A549 (cell line): ENCODE measurements around the gene MTCL1. TPM values are rescaled to one million over a fixed set of nuclear protein-coding genes. Genes with fewer than 3 reads are reported as not detected.
A peak's percentile ranks its signal among the peaks of the same experiment; 100 is the strongest.

Experiments used
- ATAC-seq, 2 experiments: fragments of 200-7000 bp in 1 of 2; fragments of >200 bp in 1 of 2; cut with Nextera tagmentation in 1 of 2; cut with Tn5 transposase in 1 of 2; 3 replicates each; pipeline versions ENCODE4 v1.8.0 to v1.9.1; 2018 to 2020; ENCODE audit warnings: mild to moderate bottlenecking in 1 of 2, moderate library complexity in 1 of 2
- CTCF ChIA-PET: fragments of 300-600 bp; sonication (Branson Sonifier 250); formaldehyde crosslinking; extraction: SDS; loops from one replicate; lab custom pipeline; 2021; ENCODE audit warnings: antibody characterized with exemption, inconsistent platforms; lab: Yijun Ruan, JAX
- POLR2A ChIA-PET: fragments of 350-600 bp; formaldehyde crosslinking; extraction: SDS; loops from one replicate; lab custom pipeline; 2021; ENCODE audit warnings: antibody characterized with exemption, inconsistent platforms; lab: Yijun Ruan, JAX
- DNase-seq, 2 experiments: peaks; one replicate each; pipeline versions ENCODE4 v3.0.0 to v3.0.0-alpha.2; 2011 to 2016; ENCODE audit warnings: low read depth in 1 of 2, low spot score in 1 of 2
- FAIRE-seq: peaks from 2 replicates; lab custom pipeline; 2011; peaks lifted over from hg19 to GRCh38; lab: Jason Lieb, UNC
- H3K27ac ChIP-seq, 2 experiments: fragments of >200 bp; sonication (Bioruptor Twin); formaldehyde crosslinking; 3 replicates each; pipeline ENCODE4 v1.5.1; 2016 to 2017
- H3K4me1 ChIP-seq: fragments of >200 bp; sonication (Bioruptor Twin); formaldehyde crosslinking; 3 replicates; pipeline ENCODE4 v1.6.1; 2016
- H3K4me2 ChIP-seq: fragments of >200 bp; sonication (Bioruptor Twin); formaldehyde crosslinking; 3 replicates; pipeline ENCODE4 v1.6.1; 2016
- H3K4me3 ChIP-seq: fragments of >200 bp; sonication (Bioruptor Twin); formaldehyde crosslinking; 3 replicates; pipeline ENCODE4 v1.5.1; 2016
- H3K9me3 ChIP-seq: fragments of >200 bp; sonication (Bioruptor Twin); formaldehyde crosslinking; 3 replicates; pipeline ENCODE4 v1.6.1; 2016
- CBX2 ChIP-seq: fragments of 200-600 bp; sonication (generic); IDR thresholded peaks from 2 replicates; pipeline ENCODE4 v1.6.1; 2016; ENCODE audit warnings: low read depth, mild to moderate bottlenecking, borderline replicate concordance
- CHD4 ChIP-seq: fragments of 200-600 bp; sonication (generic); IDR thresholded peaks from 2 replicates; pipeline ENCODE4 v1.6.1; 2016; ENCODE audit warnings: antibody characterized with exemption, mild to moderate bottlenecking, borderline replicate concordance
- EHMT2 ChIP-seq: fragments of 200-600 bp; sonication (generic); IDR thresholded peaks from 2 replicates; pipeline ENCODE4 v1.6.1; 2016; ENCODE audit warnings: antibody characterized with exemption, low read depth, mild to moderate bottlenecking, moderate library complexity
- HOXB13 ChIP-seq: fragments of 250-450 bp; sonication (Bioruptor Pico); IDR thresholded peaks from 2 replicates; pipeline ENCODE4 v1.5.0; 2020; ENCODE audit warnings: low read depth, mild to moderate bottlenecking, moderate library complexity
- JUN ChIP-seq, 2 experiments: fragments of >200 bp; sonication (Bioruptor Twin); formaldehyde crosslinking; IDR thresholded peaks; 2 replicates in 1 of 2; 3 replicates in 1 of 2; pipeline ENCODE4 v1.6.1; 2016 to 2017
- KDM1A ChIP-seq: fragments of 200-600 bp; sonication (generic); IDR thresholded peaks from 2 replicates; pipeline ENCODE4 v1.6.1; 2016; ENCODE audit warnings: low read depth, mild to moderate bottlenecking
- MAFK ChIP-seq: fragments of 450-650 bp; IDR thresholded peaks from 2 replicates; pipeline ENCODE4 v1.6.1; 2014; ENCODE audit not compliant: partially characterized antibody
- NFE2L2 ChIP-seq: fragments of 150-350 bp; conservative IDR thresholded peaks from 2 replicates; pipeline ENCODE4 v1.6.1; 2014; ENCODE audit warnings: low read length
- POLR2AphosphoS2 ChIP-seq: conservative IDR thresholded peaks from 2 replicates; pipeline ENCODE4 v1.6.1; 2012; ENCODE audit warnings: low read length, improper control_type of control experiment, inconsistent platforms
- RCOR1 ChIP-seq: fragments of 150-350 bp; IDR thresholded peaks from 2 replicates; pipeline ENCODE4 v1.6.1; 2014; ENCODE audit warnings: antibody characterized with exemption, low read length, low read depth
- RNF2 ChIP-seq: fragments of 200-600 bp; sonication (generic); IDR thresholded peaks from 2 replicates; pipeline ENCODE4 v1.6.1; 2016; ENCODE audit warnings: low read depth, mild to moderate bottlenecking, antibody characterized with exemption, moderate library complexity, borderline replicate concordance
- SMC3 ChIP-seq: fragments of >200 bp; sonication (Bioruptor Twin); formaldehyde crosslinking; IDR thresholded peaks from 3 replicates; pipeline ENCODE4 v1.6.1; 2018; ENCODE audit warnings: inconsistent platforms
- SREBF2 ChIP-seq: fragments of 450-650 bp; IDR thresholded peaks from 2 replicates; pipeline ENCODE4 v1.6.1; 2014; ENCODE audit warnings: mild to moderate bottlenecking, moderate library complexity
- TP53 ChIP-seq: fragments of 250-450 bp; sonication (Bioruptor Pico); IDR thresholded peaks from 2 replicates; pipeline ENCODE4 v1.5.0; 2021; ENCODE audit warnings: mild to moderate bottlenecking, moderate library complexity
- ZFP36 ChIP-seq: fragments of 450-650 bp; IDR thresholded peaks from 2 replicates; pipeline ENCODE4 v1.6.1; 2014; ENCODE audit warnings: borderline replicate concordance; ENCODE audit not compliant: partially characterized antibody
- ZNF302 ChIP-seq: fragments of 250-450 bp; sonication (Bioruptor Pico); IDR thresholded peaks from 2 replicates; pipeline ENCODE4 v1.9.0; 2021; ENCODE audit warnings: inconsistent platforms, mild to moderate bottlenecking, moderate library complexity
- WGBS: methylation state at CpG from one replicate; pipeline ENCODE4 v1.1.6; 2017; ENCODE audit errors: missing lambda C conversion rate; 5-methylcytosine and 5-hydroxymethylcytosine counted together
- polyA plus RNA-seq, 4 experiments: library from polyadenylated mRNA; depleted of rRNA in 3 of 4; stranded (reverse); fragments of >200 nt; fragmentation: RNase III in 1 of 4; extraction: RNeasy Plus Mini Kit Qiagen cat#74134 plus additional on column Dnase treatment in 1 of 4; gene quantifications; 2 replicates in 3 of 4; 3 replicates in 1 of 4; pipeline ENCODE4 v1.2.3, GENCODE V29; 2011 to 2017
- TF ChIP-seq, protein P1 (sequence below): fragments of >200 bp; sonication (Bioruptor Twin); formaldehyde crosslinking; IDR thresholded peaks from 3 replicates; pipeline ENCODE4 v1.5.1; 2016
- TF ChIP-seq, protein P2 (sequence below): fragments of 200-600 bp; sonication (generic); IDR thresholded peaks from 2 replicates; pipeline ENCODE4 v1.6.1; 2016; ENCODE audit warnings: antibody characterized with exemption, mild to moderate bottlenecking, moderate library complexity
- TF ChIP-seq, protein P3 (sequence below): fragments of 450-650 bp; IDR thresholded peaks from 2 replicates; pipeline ENCODE4 v1.6.1; 2014; ENCODE audit warnings: antibody characterized with exemption
- TF ChIP-seq, protein P4 (sequence below): IDR thresholded peaks from 2 replicates; pipeline ENCODE4 v1.6.1; 2012; ENCODE audit warnings: low read depth, borderline replicate concordance
- TF ChIP-seq, protein P5 (sequence below): IDR thresholded peaks from 2 replicates; pipeline ENCODE4 v1.6.1; 2012

MTCL1 gene
- polyA plus RNA-seq, 2 of the 4 experiments (the other 2 are of a cell fraction) = 44.4 to 49.6 TPM

DNA sequence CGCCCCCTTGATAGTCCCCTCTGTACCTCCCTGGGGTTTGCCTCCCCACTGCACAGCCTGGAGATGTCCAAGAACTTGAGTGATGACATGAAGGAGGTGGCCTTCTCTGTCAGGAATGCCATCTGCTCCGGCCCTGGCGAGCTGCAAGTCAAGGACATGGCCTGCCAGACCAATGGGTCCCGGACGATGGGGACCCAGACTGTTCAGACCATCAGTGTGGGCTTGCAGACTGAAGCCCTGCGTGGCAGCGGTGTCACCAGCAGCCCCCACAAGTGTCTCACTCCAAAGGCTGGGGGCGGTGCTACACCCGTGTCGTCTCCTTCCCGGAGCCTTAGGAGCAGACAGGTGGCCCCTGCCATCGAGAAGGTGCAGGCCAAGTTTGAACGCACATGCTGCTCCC lies 119.9 kb downstream of the MTCL1 start:
- ATAC-seq = no peak
- 100% methylated on average over 3 of the region's 13 CpGs for WGBS
- POLR2A ChIA-PET = no interaction called here
- no peak overlapping the region for H3K4me2 ChIP-seq
- TF ChIP-seq ZNF302 (CRISPR knock-in tag) (no peak), RNF2 (no peak), HOXB13 (CRISPR knock-in tag) (no peak)
- TF ChIP-seq, all 56 proteins: peak for 0
- CTCF ChIA-PET = interaction anchor here (2.1 kb wide), 1 partner anchor 9 kb away, joined by 5 read pairs; no protein-coding TSS in a partner anchor
- H3K4me1 ChIP-seq = peaks cover 17% of the 10 kb centered on the region; the same call in 2 of the 3 replicates
- no peaks in the 10 kb centered on the region for H3K9me3 ChIP-seq
- FAIRE-seq (no peak), DNase-seq (no peak)
- H3K27ac ChIP-seq = 0 out of 6 replicates have a peak overlapping the region, but pooled peaks of 1 of the 2 experiments have one; percentile 21
- no peak overlapping the region for H3K4me3 ChIP-seq

DNA sequence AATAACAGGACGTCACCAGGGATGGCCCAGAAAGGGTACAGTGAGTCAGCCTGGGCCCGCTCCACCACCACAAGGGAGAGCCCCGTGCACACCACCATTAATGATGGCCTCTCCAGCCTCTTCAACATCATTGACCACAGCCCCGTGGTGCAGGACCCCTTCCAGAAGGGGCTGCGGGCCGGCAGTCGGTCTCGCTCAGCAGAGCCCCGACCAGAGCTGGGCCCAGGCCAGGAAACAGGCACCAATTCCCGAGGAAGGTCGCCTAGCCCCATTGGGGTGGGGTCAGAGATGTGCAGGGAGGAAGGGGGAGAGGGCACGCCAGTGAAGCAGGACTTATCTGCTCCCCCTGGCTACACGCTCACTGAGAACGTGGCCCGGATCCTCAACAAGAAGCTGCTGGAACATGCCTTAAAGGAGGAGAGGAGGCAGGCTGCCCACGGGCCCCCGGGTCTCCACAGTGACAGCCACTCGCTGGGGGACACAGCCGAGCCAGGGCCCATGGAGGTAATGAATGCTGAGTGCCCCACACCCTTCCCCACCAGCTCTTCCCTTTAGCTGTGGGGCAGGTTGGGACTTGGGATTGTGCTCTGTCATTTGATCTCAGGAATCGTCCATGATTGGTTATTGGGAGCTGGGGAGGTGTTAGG lies 120.5 kb downstream of the MTCL1 start:
- DNase-seq (no peak), ATAC-seq (no peak), FAIRE-seq (no peak)
- WGBS = 76% methylated on average over 8 of the region's 20 CpGs
- Histone ChIP-seq H3K9me3 (no peaks in the 10 kb centered on the region), H3K4me1 (peaks cover 12% of the 10 kb centered on the region; the same call in 2 of the 3 replicates), H3K27ac (peak overlapping the region in 1 of 2 experiments; percentile 35; a peak in 1 of 6 replicates), H3K4me2 (no peak overlapping the region), H3K4me3 (no peak overlapping the region)
- CTCF ChIA-PET = interaction anchor here (1.0 to 2.1 kb wide), 3 partner anchors 9 to 162 kb away, joined by 3 to 5 read pairs (median 5); no protein-coding TSS in a partner anchor
- POLR2A ChIA-PET = no interaction called here
- no peak for TF ChIP-seq NFE2L2
- TF ChIP-seq MAFK = no peak
- no peak for TF ChIP-seq POLR2AphosphoS2
- TF ChIP-seq, protein P1, sequence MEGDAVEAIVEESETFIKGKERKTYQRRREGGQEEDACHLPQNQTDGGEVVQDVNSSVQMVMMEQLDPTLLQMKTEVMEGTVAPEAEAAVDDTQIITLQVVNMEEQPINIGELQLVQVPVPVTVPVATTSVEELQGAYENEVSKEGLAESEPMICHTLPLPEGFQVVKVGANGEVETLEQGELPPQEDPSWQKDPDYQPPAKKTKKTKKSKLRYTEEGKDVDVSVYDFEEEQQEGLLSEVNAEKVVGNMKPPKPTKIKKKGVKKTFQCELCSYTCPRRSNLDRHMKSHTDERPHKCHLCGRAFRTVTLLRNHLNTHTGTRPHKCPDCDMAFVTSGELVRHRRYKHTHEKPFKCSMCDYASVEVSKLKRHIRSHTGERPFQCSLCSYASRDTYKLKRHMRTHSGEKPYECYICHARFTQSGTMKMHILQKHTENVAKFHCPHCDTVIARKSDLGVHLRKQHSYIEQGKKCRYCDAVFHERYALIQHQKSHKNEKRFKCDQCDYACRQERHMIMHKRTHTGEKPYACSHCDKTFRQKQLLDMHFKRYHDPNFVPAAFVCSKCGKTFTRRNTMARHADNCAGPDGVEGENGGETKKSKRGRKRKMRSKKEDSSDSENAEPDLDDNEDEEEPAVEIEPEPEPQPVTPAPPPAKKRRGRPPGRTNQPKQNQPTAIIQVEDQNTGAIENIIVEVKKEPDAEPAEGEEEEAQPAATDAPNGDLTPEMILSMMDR = no peak
- TF ChIP-seq JUN (IDR thresholded peaks at IDR 0.05) = 0 out of 5 replicates have a peak, but pooled peaks of 1 of the 2 experiments have one; percentile 8

DNA sequence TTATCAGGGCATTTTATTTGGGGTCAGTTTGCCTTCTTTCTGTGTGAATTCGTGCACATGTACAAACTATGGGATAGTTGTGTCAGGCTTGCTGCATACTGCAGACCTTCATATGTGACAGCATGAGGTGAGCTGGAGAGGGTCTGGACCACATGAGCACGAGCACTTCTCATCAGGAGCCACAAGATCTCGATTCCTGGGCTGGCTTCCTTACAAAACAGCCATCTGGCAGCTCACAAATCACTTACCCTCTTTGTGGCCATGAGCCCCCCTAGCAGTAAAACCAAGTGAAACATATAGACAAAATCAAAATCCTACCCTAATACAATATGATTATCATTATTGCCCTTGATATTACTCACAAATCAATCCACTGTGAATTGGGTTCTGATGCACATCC lies 121.2 kb downstream of the MTCL1 start:
- FAIRE-seq = no peak
- TF ChIP-seq, protein P2, sequence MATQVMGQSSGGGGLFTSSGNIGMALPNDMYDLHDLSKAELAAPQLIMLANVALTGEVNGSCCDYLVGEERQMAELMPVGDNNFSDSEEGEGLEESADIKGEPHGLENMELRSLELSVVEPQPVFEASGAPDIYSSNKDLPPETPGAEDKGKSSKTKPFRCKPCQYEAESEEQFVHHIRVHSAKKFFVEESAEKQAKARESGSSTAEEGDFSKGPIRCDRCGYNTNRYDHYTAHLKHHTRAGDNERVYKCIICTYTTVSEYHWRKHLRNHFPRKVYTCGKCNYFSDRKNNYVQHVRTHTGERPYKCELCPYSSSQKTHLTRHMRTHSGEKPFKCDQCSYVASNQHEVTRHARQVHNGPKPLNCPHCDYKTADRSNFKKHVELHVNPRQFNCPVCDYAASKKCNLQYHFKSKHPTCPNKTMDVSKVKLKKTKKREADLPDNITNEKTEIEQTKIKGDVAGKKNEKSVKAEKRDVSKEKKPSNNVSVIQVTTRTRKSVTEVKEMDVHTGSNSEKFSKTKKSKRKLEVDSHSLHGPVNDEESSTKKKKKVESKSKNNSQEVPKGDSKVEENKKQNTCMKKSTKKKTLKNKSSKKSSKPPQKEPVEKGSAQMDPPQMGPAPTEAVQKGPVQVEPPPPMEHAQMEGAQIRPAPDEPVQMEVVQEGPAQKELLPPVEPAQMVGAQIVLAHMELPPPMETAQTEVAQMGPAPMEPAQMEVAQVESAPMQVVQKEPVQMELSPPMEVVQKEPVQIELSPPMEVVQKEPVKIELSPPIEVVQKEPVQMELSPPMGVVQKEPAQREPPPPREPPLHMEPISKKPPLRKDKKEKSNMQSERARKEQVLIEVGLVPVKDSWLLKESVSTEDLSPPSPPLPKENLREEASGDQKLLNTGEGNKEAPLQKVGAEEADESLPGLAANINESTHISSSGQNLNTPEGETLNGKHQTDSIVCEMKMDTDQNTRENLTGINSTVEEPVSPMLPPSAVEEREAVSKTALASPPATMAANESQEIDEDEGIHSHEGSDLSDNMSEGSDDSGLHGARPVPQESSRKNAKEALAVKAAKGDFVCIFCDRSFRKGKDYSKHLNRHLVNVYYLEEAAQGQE = no peak
- TF ChIP-seq TP53 (CRISPR knock-in tag) = no peak
- no peak for TF ChIP-seq RCOR1
- no peak for TF ChIP-seq EHMT2
- TF ChIP-seq CHD4 = no peak
- TF ChIP-seq SREBF2 = no peak
- TF ChIP-seq, protein P3, sequence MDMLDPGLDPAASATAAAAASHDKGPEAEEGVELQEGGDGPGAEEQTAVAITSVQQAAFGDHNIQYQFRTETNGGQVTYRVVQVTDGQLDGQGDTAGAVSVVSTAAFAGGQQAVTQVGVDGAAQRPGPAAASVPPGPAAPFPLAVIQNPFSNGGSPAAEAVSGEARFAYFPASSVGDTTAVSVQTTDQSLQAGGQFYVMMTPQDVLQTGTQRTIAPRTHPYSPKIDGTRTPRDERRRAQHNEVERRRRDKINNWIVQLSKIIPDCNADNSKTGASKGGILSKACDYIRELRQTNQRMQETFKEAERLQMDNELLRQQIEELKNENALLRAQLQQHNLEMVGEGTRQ = no peak
- TF ChIP-seq, protein P4, sequence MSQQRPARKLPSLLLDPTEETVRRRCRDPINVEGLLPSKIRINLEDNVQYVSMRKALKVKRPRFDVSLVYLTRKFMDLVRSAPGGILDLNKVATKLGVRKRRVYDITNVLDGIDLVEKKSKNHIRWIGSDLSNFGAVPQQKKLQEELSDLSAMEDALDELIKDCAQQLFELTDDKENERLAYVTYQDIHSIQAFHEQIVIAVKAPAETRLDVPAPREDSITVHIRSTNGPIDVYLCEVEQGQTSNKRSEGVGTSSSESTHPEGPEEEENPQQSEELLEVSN = no peak
- TF ChIP-seq, protein P5, sequence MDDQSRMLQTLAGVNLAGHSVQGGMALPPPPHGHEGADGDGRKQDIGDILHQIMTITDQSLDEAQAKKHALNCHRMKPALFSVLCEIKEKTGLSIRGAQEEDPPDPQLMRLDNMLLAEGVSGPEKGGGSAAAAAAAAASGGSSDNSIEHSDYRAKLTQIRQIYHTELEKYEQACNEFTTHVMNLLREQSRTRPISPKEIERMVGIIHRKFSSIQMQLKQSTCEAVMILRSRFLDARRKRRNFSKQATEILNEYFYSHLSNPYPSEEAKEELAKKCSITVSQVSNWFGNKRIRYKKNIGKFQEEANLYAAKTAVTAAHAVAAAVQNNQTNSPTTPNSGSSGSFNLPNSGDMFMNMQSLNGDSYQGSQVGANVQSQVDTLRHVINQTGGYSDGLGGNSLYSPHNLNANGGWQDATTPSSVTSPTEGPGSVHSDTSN = no peak
- TF ChIP-seq ZFP36 = no peak
- no peak for TF ChIP-seq KDM1A
- no peak for TF ChIP-seq SMC3
- no peak for TF ChIP-seq MAFK
- no peak for TF ChIP-seq CBX2

More for the DNA sequence above, 121.2 kb downstream of the MTCL1 start:
- Histone ChIP-seq H3K27ac (no peak overlapping the region), H3K4me1 (peaks cover 9% of the 10 kb centered on the region; the same call in 1 of the 3 replicates), H3K4me3 (no peak overlapping the region), H3K9me3 (no peaks in the 10 kb centered on the region), H3K4me2 (no peak overlapping the region)
- POLR2A ChIA-PET = no interaction called here
- CTCF ChIA-PET = interaction anchor here (1.0 to 2.1 kb wide), 3 partner anchors 10 to 162 kb away, joined by 3 to 5 read pairs (median 5); no protein-coding TSS in a partner anchor
- no peak for ATAC-seq
- DNase-seq = no peak
- 91% methylated on average over 3 of the region's 3 CpGs for WGBS
